HepG2 (cell line): ENCODE results near the gene NEK5. TPM values are rescaled to one million over a fixed set of nuclear protein-coding genes. Genes with fewer than 3 reads are reported as not detected.
"Not testable (repeated sequence)": the region's sequence is repeated elsewhere in the genome, so short reads cannot be mapped to it uniquely, and the experiment has no call there.

Experiments
- ATAC-seq: fragments of 200-7000 bp; cut with Tn5 transposase; 3 replicates; pipeline ENCODE4 v1.9.1; 2020; ENCODE audit warnings: mild to moderate bottlenecking, moderate library complexity
- BruUV-seq: library from RNA; stranded (reverse); fragments of 400-500 nt; replicated peaks from 2 replicates; lab custom pipeline; 2021; lab: Mats Ljungman, UMichigan
- CTCF ChIA-PET: fragments of 300-600 bp; formaldehyde crosslinking; extraction: SDS; loops from one replicate; lab custom pipeline; 2021; ENCODE audit warnings: low total read pairs, inconsistent platforms, low intra/inter-chr PET ratio; lab: Yijun Ruan, JAX
- POLR2A ChIA-PET: fragments of 350-600 bp; sonication (Branson Sonifier 250); formaldehyde crosslinking; loops from one replicate; lab custom pipeline; 2020; ENCODE audit warnings: antibody characterized with exemption, inconsistent platforms; lab: Yijun Ruan, JAX
- DNase-seq: peaks from one replicate; pipeline ENCODE4 v3.0.0-alpha.2; 2015; ENCODE audit warnings: low spot score
- FAIRE-seq: peaks from 3 replicates; lab custom pipeline; 2011; peaks lifted over from hg19 to GRCh38; lab: Jason Lieb, UNC
- H2AFZ ChIP-seq: one replicate; pipeline ENCODE4 v1.6.1; 2011; ENCODE audit warnings: low read length, inconsistent platforms
- H3K27ac ChIP-seq: fragments of 300-600 bp; 3 replicates; pipeline ENCODE4 v1.8.0; 2011; ENCODE audit warnings: mixed run types, mild to moderate bottlenecking, mixed read lengths, low read length, inconsistent platforms; ENCODE audit not compliant: insufficient read depth; ENCODE audit errors: extremely low read length
- H3K27me3 ChIP-seq, 2 experiments: fragments of 200-600 bp in 1 of 2; 2 replicates in 1 of 2; 3 replicates in 1 of 2; pipeline versions ENCODE4 v1.6.0 to v1.8.0; 2011; ENCODE audit warnings: low read length in 2 of 2, mild to moderate bottlenecking in 2 of 2, moderate library complexity in 2 of 2, inconsistent platforms in 1 of 2; ENCODE audit not compliant: insufficient read depth in 2 of 2, control insufficient read depth in 1 of 2
- H3K36me3 ChIP-seq, 2 experiments: fragments of 200-600 bp in 1 of 2; replicated peaks in 1 of 2; 2 replicates in 1 of 2; 3 replicates in 1 of 2; pipeline versions ENCODE4 v1.5.1 to v1.8.0; 2011; ENCODE audit warnings: low read length in 2 of 2, inconsistent platforms in 1 of 2; ENCODE audit not compliant: insufficient read depth in 2 of 2, control insufficient read depth in 1 of 2
- H3K4me1 ChIP-seq: 2 replicates; pipeline ENCODE4 v1.5.1; 2012; ENCODE audit warnings: low read length, inconsistent platforms; ENCODE audit not compliant: insufficient read depth
- H3K4me2 ChIP-seq: 2 replicates; pipeline ENCODE4 v1.6.0; 2011; ENCODE audit warnings: low read depth, low read length, inconsistent platforms
- H3K4me3 ChIP-seq, 3 experiments: fragments of 200-600 bp in 1 of 3; sonication (generic), shearing (Covaris generic) in 1 of 3; replicated peaks in 1 of 3; 2 replicates each; pipeline ENCODE4 v1.5.1; 2011 to 2016; ENCODE audit warnings: low read length in 3 of 3, inconsistent platforms in 2 of 3, low read depth in 2 of 3, mild to moderate bottlenecking in 2 of 3, control low read depth in 1 of 3, mixed read lengths in 1 of 3; ENCODE audit not compliant: insufficient read depth in 1 of 3
- H3K79me2 ChIP-seq: one replicate; pipeline ENCODE4 v1.6.1; 2011; ENCODE audit warnings: low read length, inconsistent platforms; ENCODE audit not compliant: insufficient read depth
- H3K9ac ChIP-seq: 2 replicates; pipeline ENCODE4 v1.6.0; 2011; ENCODE audit warnings: mild to moderate bottlenecking, low read depth, low read length, inconsistent platforms; ENCODE audit not compliant: insufficient read depth
- H3K9me3 ChIP-seq: 2 replicates; pipeline ENCODE4 v1.5.1; 2012; ENCODE audit warnings: mild to moderate bottlenecking, low read length
- H4K20me1 ChIP-seq: 2 replicates; pipeline ENCODE4 v1.6.0; 2011; ENCODE audit warnings: inconsistent platforms, mild to moderate bottlenecking, low read length, moderate library complexity; ENCODE audit not compliant: insufficient read depth
- FOSL2 ChIP-seq: sonication (generic); formaldehyde crosslinking; IDR thresholded peaks from 2 replicates; pipeline ENCODE4 v1.4.0; 2020; ENCODE audit warnings: missing genetic modification reagents
- JARID2 ChIP-seq: sonication (generic); formaldehyde crosslinking; IDR thresholded peaks from 2 replicates; pipeline ENCODE4 v1.8.1; 2023; ENCODE audit warnings: missing genetic modification reagents, inconsistent platforms; ENCODE audit not compliant: insufficient replicate concordance
- NAIF1 ChIP-seq: sonication (generic); formaldehyde crosslinking; IDR thresholded peaks from 2 replicates; pipeline ENCODE4 v1.5.0; 2020; ENCODE audit warnings: mild to moderate bottlenecking, missing genetic modification reagents, borderline replicate concordance
- RAD21 ChIP-seq: fragments of 450-650 bp; formaldehyde crosslinking; IDR thresholded peaks from 2 replicates; pipeline ENCODE4 v1.5.0; 2020; ENCODE audit warnings: mild to moderate bottlenecking
- RORA ChIP-seq: sonication (generic); formaldehyde crosslinking; IDR thresholded peaks from 2 replicates; pipeline ENCODE4 v1.5.0; 2020; ENCODE audit warnings: mild to moderate bottlenecking, missing genetic modification reagents, moderate library complexity
- SMC3 ChIP-seq: IDR thresholded peaks from 2 replicates; pipeline ENCODE4 v1.6.1; 2011; ENCODE audit warnings: low read length, improper control_type of control experiment
- STAG1 ChIP-seq: sonication (generic); formaldehyde crosslinking; IDR thresholded peaks from 2 replicates; pipeline ENCODE4 v1.4.0; 2020; ENCODE audit warnings: missing genetic modification reagents
- ZNF121 ChIP-seq: sonication (generic); formaldehyde crosslinking; IDR thresholded peaks from 2 replicates; pipeline ENCODE4 v1.5.0; 2020; ENCODE audit warnings: mild to moderate bottlenecking, missing genetic modification reagents
- ZNF274 ChIP-seq: sonication (generic); formaldehyde crosslinking; IDR thresholded peaks from 2 replicates; pipeline ENCODE4 v1.5.1; 2020; ENCODE audit warnings: mild to moderate bottlenecking, missing genetic modification reagents
- ZNF333 ChIP-seq: sonication (generic); formaldehyde crosslinking; IDR thresholded peaks from 2 replicates; pipeline ENCODE4 v1.4.0; 2020; ENCODE audit warnings: mild to moderate bottlenecking, missing genetic modification reagents, borderline replicate concordance
- ZNF337 ChIP-seq: sonication (generic); formaldehyde crosslinking; IDR thresholded peaks from 2 replicates; pipeline ENCODE4 v1.5.1; 2020; ENCODE audit warnings: missing genetic modification reagents, low read depth, mild to moderate bottlenecking, borderline replicate concordance
- ZNF484 ChIP-seq: sonication (generic); formaldehyde crosslinking; IDR thresholded peaks from 2 replicates; pipeline ENCODE4 v1.5.1; 2020; ENCODE audit warnings: mild to moderate bottlenecking, low read depth, missing genetic modification reagents, borderline replicate concordance
- ZNF569 ChIP-seq: sonication (generic); formaldehyde crosslinking; IDR thresholded peaks from 2 replicates; pipeline ENCODE4 v1.5.0; 2020; ENCODE audit warnings: mild to moderate bottlenecking, missing genetic modification reagents, moderate library complexity, borderline replicate concordance
- whole genome bisulfite sequencing: methylation state at CpG from one replicate; pipeline ENCODE4 v1.1.6; 2017; ENCODE audit warnings: low lambda C conversion rate; 5-methylcytosine and 5-hydroxymethylcytosine counted together
- in situ Hi-C: cut with HindIII; loops from 2 replicates; pipeline ENCODE4 v1.10.0; 2017; ENCODE audit warnings: low pct_unique_long_range_greater_than_20kb; ENCODE audit not compliant: extremely low pct_ligation_motif_present
- intact Hi-C: fragments of 100-400 bp; cut with micrococcal nuclease; formaldehyde crosslinking; loops from one replicate; pipeline ENCODE4 v1.10.0; 2022; ENCODE audit not compliant: unreplicated experiment
- polyA plus RNA-seq, 8 experiments: library from polyadenylated mRNA; depleted of rRNA in 3 of 8; stranded (reverse) in 7 of 8; unstranded in 1 of 8; fragments of >200 nt; fragmentation: Illumina TruSeq in 4 of 8; extraction: Trizol in 4 of 8; gene quantifications; 2 replicates each; pipeline versions ENCODE4 v1.2.1 to v1.2.3, GENCODE V29; 2011 to 2016; ENCODE audit warnings: low read depth in 4 of 8, missing spikeins in 1 of 8, mixed read lengths in 1 of 8; ENCODE audit not compliant: insufficient read depth in 1 of 8
- total RNA-seq, 5 experiments: library from RNA; depleted of rRNA; stranded (reverse); fragments of >200 nt; fragmentation: Illumina TruSeq; extraction: Trizol; gene quantifications; 2 replicates each; pipeline ENCODE4 v1.2.3, GENCODE V29; 2016; ENCODE audit warnings: low read depth in 1 of 5
- TF ChIP-seq, protein P1 (sequence below): sonication (generic); formaldehyde crosslinking; IDR thresholded peaks from 2 replicates; pipeline ENCODE4 v1.5.0; 2020; ENCODE audit warnings: mild to moderate bottlenecking, missing genetic modification reagents, moderate library complexity
- TF ChIP-seq, protein P2 (sequence below): sonication (generic); formaldehyde crosslinking; IDR thresholded peaks from 2 replicates; pipeline ENCODE4 v1.4.0; 2020; ENCODE audit warnings: missing genetic modification reagents

Gene NEK5
- total and polyA plus RNA-seq, 2 of the 13 experiments (the other 11 are each of a cell fraction or from before 2014, with no cell fraction given): 0.12 to 0.22 TPM

DNA sequence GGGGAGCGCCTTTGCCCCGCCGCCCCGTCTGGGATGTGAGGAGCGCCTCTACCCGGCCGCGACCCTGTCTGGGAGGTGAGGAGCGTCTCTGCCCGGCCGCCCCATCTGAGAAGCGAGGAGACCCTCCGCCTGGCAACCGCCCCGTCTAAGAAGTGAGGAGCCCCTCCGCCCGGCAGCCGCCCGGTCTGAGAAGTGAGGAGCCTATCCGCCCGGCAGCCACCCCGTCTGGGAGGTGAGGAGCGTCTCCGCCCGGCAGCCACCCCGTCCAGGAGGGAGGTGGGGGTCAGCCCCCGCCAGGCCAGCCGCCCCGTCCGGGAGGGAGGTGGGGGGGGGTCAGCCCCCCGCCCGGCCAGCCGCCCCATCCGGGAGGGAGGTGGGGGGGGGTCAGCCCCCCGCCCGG is 49.0 kb downstream of the NEK5 start:
- H3K4me3 ChIP-seq, FAIRE-seq, H2AFZ ChIP-seq, BruUV-seq, H3K27me3 ChIP-seq, H3K79me2 ChIP-seq, in situ Hi-C loops, H3K4me2 ChIP-seq, H3K9me3 ChIP-seq, CTCF ChIA-PET, ATAC-seq, intact Hi-C loops, H3K36me3 ChIP-seq, H3K4me1 ChIP-seq, H4K20me1 ChIP-seq, H3K27ac ChIP-seq, POLR2A ChIA-PET, H3K9ac ChIP-seq, DNase-seq: not testable (repeated sequence)
- WGBS: 90% methylated on average over 4 of the region's 36 CpGs

DNA sequence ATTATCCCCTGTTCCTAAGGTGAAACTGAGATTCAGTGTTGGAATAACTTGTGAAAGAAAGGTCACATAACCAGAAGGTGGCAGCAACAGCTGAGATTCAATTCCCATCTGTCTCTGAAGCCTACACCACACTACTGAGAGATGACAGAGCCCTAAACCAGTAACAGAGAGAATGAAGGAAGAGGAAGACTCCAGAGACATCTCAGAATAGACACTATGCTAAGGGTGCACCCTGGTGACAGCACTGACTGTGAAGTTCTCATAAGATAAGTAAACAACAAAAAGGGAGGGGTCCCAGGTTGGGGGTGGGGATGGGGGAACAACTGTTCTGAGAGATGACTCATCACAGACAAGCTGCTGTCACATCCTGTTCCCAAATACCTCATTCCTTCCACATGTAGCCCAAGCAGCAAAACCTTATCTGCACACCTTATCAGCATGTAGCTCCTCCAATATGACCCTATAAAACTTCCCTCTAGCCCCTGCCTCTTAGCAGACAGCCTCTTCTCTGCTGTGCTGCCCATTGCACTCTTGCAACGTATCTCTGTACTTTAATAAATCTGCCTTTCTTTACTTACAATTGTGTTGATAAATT is 57.8 kb downstream of the NEK5 start:
- in situ Hi-C loops (loop anchor here (5.0 kb wide), 1 partner anchor 56 kb away; the partner anchor contains the start of gene NEK5), intact Hi-C loops (loop anchor here (1.0 to 5.0 kb wide), 2 partner anchors 44 to 56 kb away; no protein-coding TSS in a partner anchor)
- WGBS: 41% methylated on average over 1 of the region's 1 CpG
- ATAC-seq (peak; percentile 92), FAIRE-seq (no peak), DNase-seq (peak; percentile 54)
- BruUV-seq: no TSS peak
- ChIA-PET POLR2A (interaction anchor here (1.6 kb wide), 2 partner anchors 57 to 59 kb away, joined by 5 read pairs; partner anchors contain the start of genes ALG11 and ATP7B), CTCF (interaction anchor here (1.2 to 2.8 kb wide), 2 partner anchors 46 to 57 kb away, joined by 3 to 28 read pairs; partner anchors contain the start of gene NEK5)
- Histone ChIP-seq H3K79me2 (no peaks in the 10 kb centered on the region), H4K20me1 (no peaks in the 10 kb centered on the region), H3K27ac (no peak overlapping the region), H2AFZ (no peak overlapping the region), H3K27me3 (no peaks in the 10 kb centered on the region), H3K4me3 (no peak overlapping the region), H3K36me3 (no peaks in the 10 kb centered on the region), H3K9me3 (peaks cover 25% of the 10 kb centered on the region), H3K4me1 (peaks cover 15% of the 10 kb centered on the region), H3K9ac (no peak overlapping the region), H3K4me2 (no peak overlapping the region)
- TF ChIP-seq STAG1 (CRISPR knock-in tag) (peak; percentile 77), NAIF1 (CRISPR knock-in tag) (no peak), RAD21 (CRISPR knock-in tag) (0 out of 2 replicates have a peak, but pooled peaks have one; percentile 8), ZNF333 (CRISPR knock-in tag) (no peak), RORA (CRISPR knock-in tag) (no peak), ZNF121 (CRISPR knock-in tag) (no peak), ZNF274 (CRISPR knock-in tag) (no peak), JARID2 (CRISPR knock-in tag) (no peak), FOSL2 (CRISPR knock-in tag) (peak; percentile 89), ZNF337 (CRISPR knock-in tag) (no peak), ZNF484 (CRISPR knock-in tag) (no peak), SMC3 (peak; percentile 65; the same call in 1 of the 2 replicates), ZNF569 (CRISPR knock-in tag) (no peak)
- TF ChIP-seq, protein P1, sequence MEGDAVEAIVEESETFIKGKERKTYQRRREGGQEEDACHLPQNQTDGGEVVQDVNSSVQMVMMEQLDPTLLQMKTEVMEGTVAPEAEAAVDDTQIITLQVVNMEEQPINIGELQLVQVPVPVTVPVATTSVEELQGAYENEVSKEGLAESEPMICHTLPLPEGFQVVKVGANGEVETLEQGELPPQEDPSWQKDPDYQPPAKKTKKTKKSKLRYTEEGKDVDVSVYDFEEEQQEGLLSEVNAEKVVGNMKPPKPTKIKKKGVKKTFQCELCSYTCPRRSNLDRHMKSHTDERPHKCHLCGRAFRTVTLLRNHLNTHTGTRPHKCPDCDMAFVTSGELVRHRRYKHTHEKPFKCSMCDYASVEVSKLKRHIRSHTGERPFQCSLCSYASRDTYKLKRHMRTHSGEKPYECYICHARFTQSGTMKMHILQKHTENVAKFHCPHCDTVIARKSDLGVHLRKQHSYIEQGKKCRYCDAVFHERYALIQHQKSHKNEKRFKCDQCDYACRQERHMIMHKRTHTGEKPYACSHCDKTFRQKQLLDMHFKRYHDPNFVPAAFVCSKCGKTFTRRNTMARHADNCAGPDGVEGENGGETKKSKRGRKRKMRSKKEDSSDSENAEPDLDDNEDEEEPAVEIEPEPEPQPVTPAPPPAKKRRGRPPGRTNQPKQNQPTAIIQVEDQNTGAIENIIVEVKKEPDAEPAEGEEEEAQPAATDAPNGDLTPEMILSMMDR (CRISPR knock-in tag): peak; percentile 70
- TF ChIP-seq, protein P2, sequence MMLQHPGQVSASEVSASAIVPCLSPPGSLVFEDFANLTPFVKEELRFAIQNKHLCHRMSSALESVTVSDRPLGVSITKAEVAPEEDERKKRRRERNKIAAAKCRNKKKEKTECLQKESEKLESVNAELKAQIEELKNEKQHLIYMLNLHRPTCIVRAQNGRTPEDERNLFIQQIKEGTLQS (CRISPR knock-in tag): peak; percentile 10; the same call in 1 of the 2 replicates
